RWPE2 (cell line): ENCODE results near the gene IER5.

Source experiments
- ATAC-seq: fragments of 200-7000 bp; cut with Tn5 transposase; 3 replicates; pipeline ENCODE4 v1.9.1; 2021; ENCODE audit warnings: low read depth
- DNase-seq: peaks from one replicate; pipeline ENCODE4 v3.0.0-alpha.2; 2020; ENCODE audit warnings: low spot score
- H3K27ac ChIP-seq: fragments of 450-650 bp; 2 replicates; pipeline ENCODE4 v1.5.1; 2017; ENCODE audit warnings: mild to moderate bottlenecking; ENCODE audit not compliant: poor library complexity, severe bottlenecking
- H3K27me3 ChIP-seq: fragments of 250-450 bp; sonication (Bioruptor Pico); 2 replicates; pipeline ENCODE4 v1.5.1; 2021; ENCODE audit warnings: mild to moderate bottlenecking, moderate library complexity; ENCODE audit not compliant: insufficient read depth, poor library complexity, severe bottlenecking
- H3K36me3 ChIP-seq: fragments of 250-450 bp; sonication (Bioruptor Pico); 2 replicates; pipeline ENCODE4 v1.5.1; 2020; ENCODE audit warnings: low read depth, mild to moderate bottlenecking, moderate library complexity
- H3K4me1 ChIP-seq: fragments of 250-450 bp; sonication (Bioruptor Pico); 2 replicates; pipeline ENCODE4 v1.5.1; 2021; ENCODE audit warnings: mild to moderate bottlenecking, moderate library complexity; ENCODE audit not compliant: insufficient read depth, poor library complexity, severe bottlenecking
- H3K4me3 ChIP-seq: fragments of 250-450 bp; sonication (Bioruptor Pico); 2 replicates; pipeline ENCODE4 v1.5.1; 2021; ENCODE audit warnings: mild to moderate bottlenecking, moderate library complexity; ENCODE audit not compliant: severe bottlenecking
- H3K9me3 ChIP-seq: fragments of 250-450 bp; sonication (Bioruptor Pico); 2 replicates; pipeline ENCODE4 v1.5.1; 2021; ENCODE audit warnings: mild to moderate bottlenecking, moderate library complexity; ENCODE audit not compliant: severe bottlenecking
- TF ChIP-seq, protein P1 (sequence below): fragments of 450-650 bp; IDR thresholded peaks from one replicate; pipeline ENCODE4 v1.5.1; 2017; ENCODE audit warnings: mild to moderate bottlenecking, moderate library complexity; ENCODE audit not compliant: poor library complexity, severe bottlenecking

The IER5 gene

DNA sequence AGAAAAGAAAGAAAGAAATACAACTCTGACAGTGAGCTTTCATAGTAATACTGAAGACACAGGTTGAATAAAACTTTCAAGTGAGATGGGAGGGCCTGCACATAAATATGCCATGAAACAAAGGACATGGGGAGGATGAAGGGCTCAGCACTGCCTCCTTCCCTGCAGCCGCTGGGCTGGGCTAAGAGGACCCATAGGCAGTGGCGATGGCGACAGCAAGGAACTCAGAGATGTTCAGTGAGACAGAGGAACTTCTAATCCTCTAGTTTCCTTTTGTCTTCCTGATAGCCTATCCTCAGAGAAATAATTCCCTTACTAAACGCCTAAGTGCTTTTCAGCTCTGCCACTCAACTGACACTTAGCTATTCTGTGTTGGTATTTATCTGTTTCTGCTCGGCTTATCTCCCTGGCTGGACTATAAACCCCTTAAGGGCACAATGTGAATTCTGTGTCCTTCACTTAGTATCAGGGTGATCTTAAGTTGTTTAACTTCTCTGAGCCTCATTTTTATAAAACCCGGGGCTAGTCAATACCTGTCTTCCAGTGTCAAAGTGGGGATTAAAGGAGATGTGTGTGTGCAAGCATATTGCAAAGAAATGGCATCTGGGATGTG lies 24.4 kb upstream of the IER5 start:
- Histone ChIP-seq H3K27ac (no peak overlapping the region), H3K4me3 (no peak overlapping the region), H3K4me1 (no peaks in the 10 kb centered on the region), H3K36me3 (no peaks in the 10 kb centered on the region), H3K27me3 (no peaks in the 10 kb centered on the region), H3K9me3 (no peaks in the 10 kb centered on the region)
- ATAC-seq = no peak
- TF ChIP-seq, protein P1, sequence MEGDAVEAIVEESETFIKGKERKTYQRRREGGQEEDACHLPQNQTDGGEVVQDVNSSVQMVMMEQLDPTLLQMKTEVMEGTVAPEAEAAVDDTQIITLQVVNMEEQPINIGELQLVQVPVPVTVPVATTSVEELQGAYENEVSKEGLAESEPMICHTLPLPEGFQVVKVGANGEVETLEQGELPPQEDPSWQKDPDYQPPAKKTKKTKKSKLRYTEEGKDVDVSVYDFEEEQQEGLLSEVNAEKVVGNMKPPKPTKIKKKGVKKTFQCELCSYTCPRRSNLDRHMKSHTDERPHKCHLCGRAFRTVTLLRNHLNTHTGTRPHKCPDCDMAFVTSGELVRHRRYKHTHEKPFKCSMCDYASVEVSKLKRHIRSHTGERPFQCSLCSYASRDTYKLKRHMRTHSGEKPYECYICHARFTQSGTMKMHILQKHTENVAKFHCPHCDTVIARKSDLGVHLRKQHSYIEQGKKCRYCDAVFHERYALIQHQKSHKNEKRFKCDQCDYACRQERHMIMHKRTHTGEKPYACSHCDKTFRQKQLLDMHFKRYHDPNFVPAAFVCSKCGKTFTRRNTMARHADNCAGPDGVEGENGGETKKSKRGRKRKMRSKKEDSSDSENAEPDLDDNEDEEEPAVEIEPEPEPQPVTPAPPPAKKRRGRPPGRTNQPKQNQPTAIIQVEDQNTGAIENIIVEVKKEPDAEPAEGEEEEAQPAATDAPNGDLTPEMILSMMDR = no peak
- no peak for DNase-seq

DNA sequence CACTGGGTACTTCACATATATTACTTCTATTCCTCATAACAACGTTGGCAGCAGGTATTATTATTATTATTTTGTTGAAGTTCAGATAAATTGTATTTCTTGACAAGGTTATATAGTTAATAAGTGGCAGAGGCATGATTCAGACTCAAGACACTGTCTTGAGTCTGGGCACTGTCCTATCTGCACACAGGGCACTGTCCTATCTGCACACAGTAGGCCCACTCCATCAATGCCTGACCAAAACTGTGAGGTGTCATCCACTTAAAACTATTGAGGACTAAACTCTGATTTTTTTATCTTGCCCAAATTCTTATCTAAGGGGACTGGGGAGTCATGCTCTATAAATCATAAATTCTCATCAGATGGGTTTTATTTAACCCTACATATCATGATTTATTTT lies 23.8 kb upstream of the IER5 start:
- Histone ChIP-seq H3K4me3 (no peak overlapping the region), H3K36me3 (no peaks in the 10 kb centered on the region), H3K9me3 (no peaks in the 10 kb centered on the region), H3K4me1 (no peaks in the 10 kb centered on the region), H3K27ac (no peak overlapping the region), H3K27me3 (no peaks in the 10 kb centered on the region)
- ATAC-seq = no peak
- DNase-seq = no peak
- TF ChIP-seq, protein P1 = no peak

DNA sequence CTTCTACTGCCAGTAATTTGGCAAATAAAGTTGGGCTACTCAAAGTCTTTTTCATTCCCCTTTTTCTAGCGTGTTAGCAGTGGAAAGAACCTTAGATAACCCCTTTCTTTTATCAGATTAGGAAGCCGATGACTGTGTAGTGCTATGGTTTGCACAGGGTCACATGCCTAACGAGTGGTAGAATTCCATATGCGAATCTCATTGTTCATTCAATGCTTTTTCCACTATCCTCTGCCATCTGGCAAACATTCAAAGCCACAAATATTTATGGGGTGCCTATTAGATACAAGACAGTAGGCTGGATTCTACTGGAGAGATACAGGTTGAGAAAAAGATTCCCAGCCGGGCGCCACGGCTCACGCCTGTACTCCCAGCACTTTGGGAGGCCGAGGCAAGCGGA lies 14.9 kb upstream of the IER5 start:
- Histone ChIP-seq H3K27me3 (no peaks in the 10 kb centered on the region), H3K36me3 (no peaks in the 10 kb centered on the region), H3K9me3 (no peaks in the 10 kb centered on the region), H3K27ac (peak overlapping the region; percentile 34), H3K4me1 (peaks cover 24% of the 10 kb centered on the region), H3K4me3 (no peak overlapping the region)
- TF ChIP-seq, protein P1 = no peak
- DNase-seq = peak; percentile 54
- ATAC-seq = peak; percentile 87

DNA sequence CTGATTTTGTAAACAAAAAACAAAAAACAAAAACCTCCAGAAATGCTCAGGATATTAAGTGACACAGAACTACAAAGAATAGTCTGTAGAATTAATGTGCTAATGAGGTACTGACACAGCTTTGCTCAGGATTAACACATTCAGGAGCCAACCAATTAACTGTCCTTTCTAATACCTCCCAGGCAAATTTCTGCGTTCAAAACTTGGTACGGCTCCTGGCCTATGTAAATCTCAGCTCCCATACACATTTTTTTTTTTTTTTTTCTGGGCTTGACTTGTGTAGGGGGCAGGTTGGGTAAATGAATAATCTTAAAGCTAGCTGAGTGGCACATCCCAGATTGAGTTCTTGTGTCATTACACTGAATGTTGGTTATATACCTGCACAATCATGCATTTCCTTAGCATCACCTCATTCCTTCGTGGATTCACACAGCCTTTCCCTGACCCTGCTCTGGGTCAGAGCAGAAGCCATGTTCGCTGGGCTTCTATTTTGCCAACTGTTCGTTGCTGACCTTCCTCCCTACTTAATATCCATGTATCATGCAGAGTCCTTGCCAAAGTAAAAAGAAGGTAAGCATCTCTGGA lies 12.6 kb upstream of the IER5 start:
- Histone ChIP-seq H3K27me3 (no peaks in the 10 kb centered on the region), H3K36me3 (no peaks in the 10 kb centered on the region), H3K9me3 (no peaks in the 10 kb centered on the region), H3K27ac (no peak overlapping the region), H3K4me1 (peaks cover 26% of the 10 kb centered on the region), H3K4me3 (no peak overlapping the region)
- ATAC-seq (no peak), DNase-seq (no peak)
- TF ChIP-seq, protein P1 = no peak

DNA sequence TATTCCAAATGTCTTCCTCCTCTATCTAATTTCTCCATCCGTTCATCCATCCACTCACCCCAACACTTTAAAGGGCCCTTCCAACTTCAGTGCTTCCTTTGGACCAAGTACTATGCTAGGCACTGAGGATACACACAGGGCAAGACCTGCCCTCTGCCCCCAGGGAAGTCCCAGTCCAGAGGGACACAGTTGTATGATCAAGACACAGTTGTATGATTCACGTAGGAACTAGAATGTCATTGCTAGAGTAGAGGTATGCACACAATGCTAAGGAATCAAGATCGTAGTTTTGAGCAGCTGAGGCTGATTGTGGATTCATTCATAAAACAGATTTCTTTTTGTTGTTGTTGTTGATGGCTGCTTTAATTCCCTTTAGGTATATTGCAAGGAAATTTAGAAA lies 11.6 kb upstream of the IER5 start:
- Histone ChIP-seq H3K4me1 (peaks cover 26% of the 10 kb centered on the region), H3K36me3 (no peaks in the 10 kb centered on the region), H3K27ac (peak overlapping the region; percentile 80), H3K27me3 (no peaks in the 10 kb centered on the region), H3K4me3 (no peak overlapping the region), H3K9me3 (no peaks in the 10 kb centered on the region)
- DNase-seq = no peak
- no peak for ATAC-seq
- TF ChIP-seq, protein P1 = no peak
